ENCODE results near the gene SLC3A2. TPM values are rescaled to one million over a fixed set of nuclear protein-coding genes. Genes with fewer than 3 reads are reported as not detected.

SLC3A2 gene
- total RNA-seq, 1 experiment from 2014 or later = 334 TPM

GRCh38 chr11:62889484-62890437, 9.1 kb downstream of the SLC3A2 start (continued):
- TF ChIP-seq E2F1 (CRISPR knock-in tag; IDR thresholded peaks at IDR 0.05) (no peak; the same call in 1 of the 2 replicates), ZMAT4 (CRISPR knock-in tag; IDR thresholded peaks at IDR 0.05) (peak; percentile 57; the same call in 1 of the 2 replicates), HMGXB4 (CRISPR knock-in tag; IDR thresholded peaks at IDR 0.05) (no peak), ZNF396 (CRISPR knock-in tag; IDR thresholded peaks at IDR 0.05; ENCODE audit: borderline replicate concordance) (no peak), ZNF138 (CRISPR knock-in tag; conservative IDR thresholded peaks at IDR 0.05) (no peak), E2F4 (CRISPR knock-in tag; IDR thresholded peaks at IDR 0.05; ENCODE audit: borderline replicate concordance, low read depth) (no peak), FOXP4 (CRISPR knock-in tag; IDR thresholded peaks at IDR 0.05) (no peak), NR3C1 (CRISPR knock-in tag; conservative IDR thresholded peaks at IDR 0.05; ENCODE audit: low read depth) (no peak), ZNF425 (CRISPR knock-in tag; conservative IDR thresholded peaks at IDR 0.05) (peak; percentile 77), CTCF (IDR thresholded peaks at IDR 0.05) (no peak), NFYB (CRISPR knock-in tag; conservative IDR thresholded peaks at IDR 0.05; ENCODE audit: low read depth) (no peak), ERG (CRISPR knock-in tag; IDR thresholded peaks at IDR 0.05) (peak; percentile 87), ZSCAN18 (CRISPR knock-in tag; IDR thresholded peaks at IDR 0.05) (no peak), TP53 (CRISPR knock-in tag; IDR thresholded peaks at IDR 0.05) (no peak), MXD4 (CRISPR knock-in tag; IDR thresholded peaks at IDR 0.05; ENCODE audit: borderline replicate concordance) (no peak), PRRX2 (CRISPR knock-in tag; IDR thresholded peaks at IDR 0.05) (peak; percentile 94), ATF6 (CRISPR knock-in tag; IDR thresholded peaks at IDR 0.05) (no peak), NFE2L1 (CRISPR knock-in tag; IDR thresholded peaks at IDR 0.05) (no peak)
